ENCODE measurements around the gene PLOD2. TPM values are rescaled to one million over a fixed set of nuclear protein-coding genes. Genes with fewer than 3 reads are reported as not detected.

The PLOD2 gene
- total RNA-seq, 2 experiments from 2014 or later, result not detected

- ChIA-PET CTCF (interaction anchor here (0.7 kb wide), 1 partner anchor 387 kb away, joined by 3 read pairs; no protein-coding TSS in a partner anchor), POLR2A (no interaction called here)
- no peak overlapping the region for H3K27ac ChIP-seq (ENCODE audit: low read depth in 1 of 2, low read length in 2 of 2)
- H3K4me3 ChIP-seq (ENCODE audit: low read length), result no peak overlapping the region
- DNase-seq, result no peak
- H3K36me3 ChIP-seq (ENCODE audit: insufficient read depth, low read length), result no peaks in the 10 kb centered on the region
- Mint-ChIP-seq H3K27me3 (peaks cover 13% of the 10 kb centered on the region), H3K9me3 (no peaks in the 10 kb centered on the region), H3K36me3 (ENCODE audit: low read depth) (no peaks in the 10 kb centered on the region), H3K4me3 (no peak overlapping the region), H3K27ac (no peak overlapping the region), H3K4me1 (ENCODE audit: low read depth) (no peaks in the 10 kb centered on the region)
- no peak for ATAC-seq (ENCODE audit: poor library complexity)
- H3K4me1 ChIP-seq (ENCODE audit: insufficient read depth, low read length), result no peaks in the 10 kb centered on the region
- no peak for TF ChIP-seq CTCF (IDR thresholded peaks at IDR 0.05)
- no peaks in the 10 kb centered on the region for H3K9me3 ChIP-seq (ENCODE audit: control insufficient read depth in 1 of 2, insufficient read depth in 1 of 2, low read length in 2 of 2)
- intact Hi-C loops (cut with DNase I, micrococcal nuclease), result no loop called here
- no peaks in the 10 kb centered on the region for H3K27me3 ChIP-seq (ENCODE audit: control insufficient read depth in 1 of 2, insufficient read depth in 2 of 2, low read length in 2 of 2)
These were observed 20.2 kb upstream of the PLOD2 start for GRCh38 chr3:146181216-146181615.

GRCh38 chr3:146180376-146180775 is 19.4 kb upstream of the PLOD2 start:
- CTCF ChIA-PET, result no interaction called here
- no peak overlapping the region for H3K4me3 Mint-ChIP-seq

GRCh38 chr3:146178006-146178689 is 17.2 kb upstream of the PLOD2 start:
- Histone ChIP-seq H3K36me3 (ENCODE audit: insufficient read depth, low read length) (no peaks in the 10 kb centered on the region), H3K9me3 (ENCODE audit: control insufficient read depth in 1 of 2, insufficient read depth in 1 of 2, low read length in 2 of 2) (no peaks in the 10 kb centered on the region), H3K4me3 (ENCODE audit: low read length) (no peak overlapping the region), H3K4me1 (ENCODE audit: insufficient read depth, low read length) (no peaks in the 10 kb centered on the region), H3K27me3 (ENCODE audit: control insufficient read depth in 1 of 2, insufficient read depth in 2 of 2, low read length in 2 of 2) (no peaks in the 10 kb centered on the region), H3K27ac (ENCODE audit: low read depth in 1 of 2, low read length in 2 of 2) (no peak overlapping the region)
- Mint-ChIP-seq H3K4me3 (no peak overlapping the region), H3K36me3 (ENCODE audit: low read depth) (no peaks in the 10 kb centered on the region), H3K27me3 (peaks cover 2% of the 10 kb centered on the region), H3K27ac (no peak overlapping the region), H3K9me3 (no peaks in the 10 kb centered on the region), H3K4me1 (ENCODE audit: low read depth) (no peaks in the 10 kb centered on the region)
- DNase-seq (no peak), ATAC-seq (ENCODE audit: poor library complexity) (no peak)
- ChIA-PET POLR2A (no interaction called here), CTCF (interaction anchor here (1.4 kb wide), 1 partner anchor 11 kb away, joined by 6 read pairs; no protein-coding TSS in a partner anchor)
- intact Hi-C loops (cut with DNase I, micrococcal nuclease), result no loop called here
- no peak for TF ChIP-seq CTCF (IDR thresholded peaks at IDR 0.05)

More at GRCh38 chr3:146180376-146180775, 19.4 kb upstream of the PLOD2 start:
- no peak overlapping the region for H3K4me3 ChIP-seq (ENCODE audit: low read length)
- POLR2A ChIA-PET, result no interaction called here
- H3K4me1 ChIP-seq (ENCODE audit: insufficient read depth, low read length), result no peaks in the 10 kb centered on the region
- H3K9me3 Mint-ChIP-seq, result no peaks in the 10 kb centered on the region
- TF ChIP-seq CTCF (IDR thresholded peaks at IDR 0.05), result no peak
- ATAC-seq (ENCODE audit: poor library complexity) (no peak), DNase-seq (no peak)
- H3K36me3 ChIP-seq (ENCODE audit: insufficient read depth, low read length), result no peaks in the 10 kb centered on the region
- H3K27ac ChIP-seq (ENCODE audit: low read depth in 1 of 2, low read length in 2 of 2), result no peak overlapping the region
- no peaks in the 10 kb centered on the region for H3K9me3 ChIP-seq (ENCODE audit: control insufficient read depth in 1 of 2, insufficient read depth in 1 of 2, low read length in 2 of 2)
- no peak overlapping the region for H3K27ac Mint-ChIP-seq
- H3K27me3 Mint-ChIP-seq, result peaks cover 7% of the 10 kb centered on the region
- no peaks in the 10 kb centered on the region for H3K36me3 Mint-ChIP-seq (ENCODE audit: low read depth)
- intact Hi-C loops (cut with DNase I, micrococcal nuclease), result no loop called here
- H3K4me1 Mint-ChIP-seq (ENCODE audit: low read depth), result no peaks in the 10 kb centered on the region
- no peaks in the 10 kb centered on the region for H3K27me3 ChIP-seq (ENCODE audit: control insufficient read depth in 1 of 2, insufficient read depth in 2 of 2, low read length in 2 of 2)
